Lower leg skin (tissue), 3 donors: ENCODE data around the gene USP3.

ENCODE experiments used
- POLR2A ChIP-seq, 2 donors: fragments of 450-650 bp; IDR thresholded peaks; one replicate each; pipeline ENCODE4 v1.6.1; 2016 to 2017; ENCODE audit warnings: antibody characterized with exemption in 2 of 2, mild to moderate bottlenecking in 1 of 2, moderate library complexity in 1 of 2
- TF ChIP-seq, protein P1 (sequence below), 3 donors: fragments of 450-650 bp; IDR thresholded peaks; one replicate each; pipeline ENCODE4 v1.5.1; 2016; ENCODE audit warnings: antibody characterized with exemption in 3 of 3, mild to moderate bottlenecking in 3 of 3, moderate library complexity in 2 of 3

DNA sequence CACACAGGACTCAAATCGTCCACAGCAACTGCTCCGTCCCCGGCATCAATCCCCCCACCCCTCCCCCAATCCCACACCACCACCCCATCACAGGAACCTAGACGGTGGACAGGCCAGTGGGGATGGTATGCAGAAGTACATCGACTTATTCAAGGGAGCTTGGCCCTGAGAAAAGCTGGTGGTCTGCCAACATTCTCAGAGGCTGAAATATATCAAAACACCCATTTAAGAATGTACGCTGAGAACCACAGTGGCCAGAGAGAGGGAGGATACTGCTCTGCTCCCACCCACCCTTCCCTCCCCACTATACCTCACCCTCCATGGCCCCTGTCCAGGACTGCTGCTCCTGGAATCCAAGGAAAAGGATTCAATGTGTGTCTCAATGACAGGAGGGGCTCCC lies 12.4 kb upstream of the USP3 start:
- TF ChIP-seq, protein P1, sequence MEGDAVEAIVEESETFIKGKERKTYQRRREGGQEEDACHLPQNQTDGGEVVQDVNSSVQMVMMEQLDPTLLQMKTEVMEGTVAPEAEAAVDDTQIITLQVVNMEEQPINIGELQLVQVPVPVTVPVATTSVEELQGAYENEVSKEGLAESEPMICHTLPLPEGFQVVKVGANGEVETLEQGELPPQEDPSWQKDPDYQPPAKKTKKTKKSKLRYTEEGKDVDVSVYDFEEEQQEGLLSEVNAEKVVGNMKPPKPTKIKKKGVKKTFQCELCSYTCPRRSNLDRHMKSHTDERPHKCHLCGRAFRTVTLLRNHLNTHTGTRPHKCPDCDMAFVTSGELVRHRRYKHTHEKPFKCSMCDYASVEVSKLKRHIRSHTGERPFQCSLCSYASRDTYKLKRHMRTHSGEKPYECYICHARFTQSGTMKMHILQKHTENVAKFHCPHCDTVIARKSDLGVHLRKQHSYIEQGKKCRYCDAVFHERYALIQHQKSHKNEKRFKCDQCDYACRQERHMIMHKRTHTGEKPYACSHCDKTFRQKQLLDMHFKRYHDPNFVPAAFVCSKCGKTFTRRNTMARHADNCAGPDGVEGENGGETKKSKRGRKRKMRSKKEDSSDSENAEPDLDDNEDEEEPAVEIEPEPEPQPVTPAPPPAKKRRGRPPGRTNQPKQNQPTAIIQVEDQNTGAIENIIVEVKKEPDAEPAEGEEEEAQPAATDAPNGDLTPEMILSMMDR (IDR thresholded peaks at IDR 0.05), result no peak
- no peak for TF ChIP-seq POLR2A (IDR thresholded peaks at IDR 0.05)
